GM23248 (cell line): ENCODE results near the gene FBXO44.

Experiments used
- EZH2 ChIP-seq: fragments of 200-600 bp; sonication (generic); IDR thresholded peaks from 2 replicates; pipeline ENCODE4 v1.6.1; 2018; ENCODE audit warnings: antibody characterized with exemption, mild to moderate bottlenecking; ENCODE audit not compliant: insufficient read depth, poor library complexity, severe bottlenecking
- EZH2phosphoT487 ChIP-seq: fragments of 200-600 bp; sonication (generic); IDR thresholded peaks from 2 replicates; pipeline ENCODE4 v1.6.1; 2018; ENCODE audit warnings: antibody characterized with exemption, moderate library complexity, mild to moderate bottlenecking, low read depth; ENCODE audit not compliant: insufficient read depth

- TF ChIP-seq EZH2phosphoT487 (no peak), EZH2 (no peak)
Measured at GRCh38 chr1:11653101-11653860, 1.4 kb upstream of the FBXO44 start.
